ENCODE measurements around the gene CDH4. TPM values are rescaled to one million over a fixed set of nuclear protein-coding genes. Genes with fewer than 3 reads are reported as not detected.

Gene CDH4
- total RNA-seq, 1 donor from 2014 or later: 2.9 TPM

- Mint-ChIP-seq H3K27ac (no peak overlapping the region), H3K9me3 (no peaks in the 10 kb centered on the region), H3K36me3 (peaks cover 28% of the 10 kb centered on the region), H3K27me3 (ENCODE audit: insufficient read depth, low read depth) (no peaks in the 10 kb centered on the region), H3K4me3 (no peak overlapping the region), H3K4me1 (peaks cover 10% of the 10 kb centered on the region)
- H3K9me3 ChIP-seq (ENCODE audit: low read depth): no peaks in the 10 kb centered on the region
- no peaks in the 10 kb centered on the region for H3K27me3 ChIP-seq
- H3F3A ChIP-seq (ENCODE audit: low read depth): no peaks in the 10 kb centered on the region
- no peak for DNase-seq (ENCODE audit: low spot score)
- H4K20me1 ChIP-seq (ENCODE audit: low read depth): peaks cover 14% of the 10 kb centered on the region
- H3K36me3 ChIP-seq: peaks cover 3% of the 10 kb centered on the region
- no peak overlapping the region for H2AFZ ChIP-seq (replicated peaks)
- peaks cover 7% of the 10 kb centered on the region for H3K4me1 ChIP-seq
- no peak overlapping the region for H3K9ac ChIP-seq
- H3K4me2 ChIP-seq: no peak overlapping the region
- H3K27ac ChIP-seq: no peak overlapping the region
- H3K79me2 ChIP-seq (ENCODE audit: low read depth): no peaks in the 10 kb centered on the region
- H3K4me3 ChIP-seq: no peak overlapping the region
- no peak for TF ChIP-seq EZH2 (IDR thresholded peaks at IDR 0.05)
Observed at GRCh38 chr20:61972636-61973508, 720.8 kb downstream of the CDH4 start.

GRCh38 chr20:61973515-61974356 is 721.7 kb downstream of the CDH4 start:
- Histone ChIP-seq H3K79me2 (ENCODE audit: low read depth) (no peaks in the 10 kb centered on the region), H3K9me3 (ENCODE audit: low read depth) (no peaks in the 10 kb centered on the region), H3K36me3 (peaks cover 3% of the 10 kb centered on the region), H3K4me1 (peaks cover 7% of the 10 kb centered on the region), H3K9ac (no peak overlapping the region), H3K4me2 (no peak overlapping the region), H3K4me3 (no peak overlapping the region), H3K27me3 (no peaks in the 10 kb centered on the region), H2AFZ (replicated peaks) (no peak overlapping the region), H4K20me1 (ENCODE audit: low read depth) (peaks cover 16% of the 10 kb centered on the region), H3K27ac (no peak overlapping the region), H3F3A (ENCODE audit: low read depth) (no peaks in the 10 kb centered on the region)
- TF ChIP-seq CTCF (IDR thresholded peaks at IDR 0.05): peak; percentile 23
- TF ChIP-seq EZH2phosphoT487 (IDR thresholded peaks at IDR 0.05): no peak
- Mint-ChIP-seq H3K36me3 (peaks cover 29% of the 10 kb centered on the region), H3K9me3 (no peaks in the 10 kb centered on the region), H3K27me3 (ENCODE audit: insufficient read depth, low read depth) (no peaks in the 10 kb centered on the region), H3K4me3 (no peak overlapping the region), H3K4me1 (peaks cover 8% of the 10 kb centered on the region), H3K27ac (no peak overlapping the region)
- DNase-seq (ENCODE audit: low spot score): no peak

- Mint-ChIP-seq H3K9me3 (no peaks in the 10 kb centered on the region), H3K4me3 (no peak overlapping the region), H3K4me1 (peaks cover 8% of the 10 kb centered on the region), H3K27ac (no peak overlapping the region), H3K27me3 (ENCODE audit: insufficient read depth, low read depth) (no peaks in the 10 kb centered on the region), H3K36me3 (peaks cover 30% of the 10 kb centered on the region)
- Histone ChIP-seq H3K4me2 (no peak overlapping the region), H3K36me3 (peaks cover 3% of the 10 kb centered on the region), H3K27ac (no peak overlapping the region), H3K9ac (no peak overlapping the region), H3K9me3 (ENCODE audit: low read depth) (no peaks in the 10 kb centered on the region), H3K79me2 (ENCODE audit: low read depth) (no peaks in the 10 kb centered on the region), H3K27me3 (no peaks in the 10 kb centered on the region), H3F3A (ENCODE audit: low read depth) (no peaks in the 10 kb centered on the region), H3K4me3 (no peak overlapping the region), H4K20me1 (ENCODE audit: low read depth) (peaks cover 19% of the 10 kb centered on the region), H3K4me1 (peaks cover 7% of the 10 kb centered on the region), H2AFZ (replicated peaks) (no peak overlapping the region)
- TF ChIP-seq EZH2phosphoT487 (IDR thresholded peaks at IDR 0.05) (no peak), EZH2 (IDR thresholded peaks at IDR 0.05) (no peak), CTCF (IDR thresholded peaks at IDR 0.05) (no peak)
- DNase-seq (ENCODE audit: low spot score): no peak
Observed at GRCh38 chr20:61974357-61974665, 722.2 kb downstream of the CDH4 start.

All from neural progenitor cell (in vitro differentiated cells).